Testis (tissue), 2 donors: Measurements from ENCODE around the gene CDK14.

Source experiments
- CTCF ChIP-seq, 3 experiments: fragments of 450-650 bp in 2 of 3; fragments of 200-600 bp in 1 of 3; sonication (generic) in 1 of 3; IDR thresholded peaks; one replicate each; pipeline ENCODE4 v1.5.1; 2016 to 2019; ENCODE audit warnings: antibody characterized with exemption in 3 of 3, mild to moderate bottlenecking in 2 of 3, moderate library complexity in 1 of 3
- POLR2A ChIP-seq: fragments of 450-650 bp; IDR thresholded peaks from one replicate; pipeline ENCODE4 v1.6.1; 2017; ENCODE audit warnings: antibody characterized with exemption, mild to moderate bottlenecking, moderate library complexity

- TF ChIP-seq POLR2A (no peak), CTCF (IDR thresholded peaks at IDR 0.05) (no peak)
Observed at GRCh38 chr7:90657481-90657880, 61.4 kb downstream of the CDK14 start.
